ENCODE results near the gene ASB13. TPM values are rescaled to one million over a fixed set of nuclear protein-coding genes. Genes with fewer than 3 reads are reported as not detected.

The ASB13 gene
- total and polyA plus RNA-seq, 10 of the 15 experiments (the other 5 are each of a cell fraction or from before 2014, with no cell fraction given): 0.02 to 0.59 (median 0.10) TPM; not detected in 2

DNA sequence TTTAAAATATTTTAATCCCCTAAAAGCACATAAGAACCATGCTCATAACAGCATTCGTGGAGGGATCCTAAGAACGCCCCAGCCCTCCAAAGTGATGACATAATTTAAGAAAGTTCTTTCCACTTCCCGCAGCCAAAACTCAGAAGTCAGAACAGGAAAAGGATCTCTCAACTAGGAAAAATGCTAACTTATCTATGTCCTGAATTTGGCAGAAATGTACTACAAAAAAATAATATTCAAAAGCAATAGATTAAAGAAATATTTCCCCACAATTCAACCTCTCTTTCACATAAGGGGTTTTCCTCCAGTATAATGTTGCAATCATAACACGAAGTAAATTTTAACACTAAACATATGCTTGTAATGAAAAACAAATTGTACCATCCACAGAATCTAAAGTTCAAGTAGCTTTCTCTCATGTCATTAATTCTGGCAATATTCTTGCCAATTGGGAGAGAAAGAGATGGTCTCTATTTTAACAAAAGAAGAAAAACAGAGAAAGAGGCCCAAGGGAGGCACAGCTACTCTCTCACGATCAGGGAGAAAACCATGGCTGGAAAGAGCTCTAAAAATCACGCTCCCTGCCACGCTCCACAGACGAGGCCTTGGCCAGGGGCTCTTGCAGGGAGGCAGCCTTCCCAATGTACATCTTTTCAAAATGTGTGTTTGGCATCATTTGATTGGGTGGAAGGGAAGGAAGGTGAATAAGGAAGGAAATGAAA, 22.9 kb downstream of the ASB13 start:
- POLR2A ChIA-PET: no interaction called here
- Histone ChIP-seq H3K36me3 (ENCODE audit: control insufficient read depth in 2 of 2, insufficient read depth in 2 of 2, low read length in 1 of 2) (no peaks in the 10 kb centered on the region), H2AFZ (ENCODE audit: control insufficient read depth, low read depth, low read length) (no peak overlapping the region), H3K9me3 (replicated peaks; ENCODE audit: control insufficient read depth, insufficient read depth, low read length) (no peaks in the 10 kb centered on the region), H3K4me1 (ENCODE audit: control insufficient read depth, insufficient read depth, low read length) (peaks cover 10% of the 10 kb centered on the region), H3K4me3 (no peak overlapping the region), H3K9ac (ENCODE audit: control insufficient read depth, insufficient read depth, low read length) (no peak overlapping the region), H3K4me2 (ENCODE audit: control insufficient read depth, insufficient read depth) (no peak overlapping the region), H3K79me2 (ENCODE audit: control insufficient read depth, insufficient read depth, low read length) (no peaks in the 10 kb centered on the region), H3K27ac (ENCODE audit: control insufficient read depth, insufficient read depth) (no peak overlapping the region), H3K27me3 (replicated peaks in 1 of 2; ENCODE audit: control insufficient read depth in 2 of 2, insufficient read depth in 2 of 2, low read length in 1 of 2) (no peaks in the 10 kb centered on the region), H4K20me1 (ENCODE audit: control insufficient read depth, insufficient read depth) (no peaks in the 10 kb centered on the region)
- in situ Hi-C loops (cut with MboI) (no loop called here), intact Hi-C loops (cut with micrococcal nuclease; ENCODE audit: unreplicated experiment) (no loop called here)
- no peak for ATAC-seq
- no peak for FAIRE-seq
- CTCF ChIA-PET: interaction anchor here (0.7 kb wide), 2 partner anchors 14 to 20 kb away, joined by 3 to 4 read pairs; no protein-coding TSS in a partner anchor
- no peak for TF ChIP-seq ASH2L (IDR thresholded peaks at IDR 0.05; ENCODE audit: borderline replicate concordance, low read depth)
- TF ChIP-seq EED (IDR thresholded peaks at IDR 0.05; ENCODE audit: low read depth): no peak
- TF ChIP-seq RB1 (IDR thresholded peaks at IDR 0.05; ENCODE audit: borderline replicate concordance): no peak
- TF ChIP-seq ZNF207 (IDR thresholded peaks at IDR 0.05; ENCODE audit: borderline replicate concordance): no peak
- TF ChIP-seq EGR1 (IDR thresholded peaks at IDR 0.05; ENCODE audit: borderline replicate concordance in 1 of 2, low read depth in 2 of 2, low read length in 2 of 2): no peak
- TF ChIP-seq WRNIP1 (IDR thresholded peaks at IDR 0.05; ENCODE audit: borderline replicate concordance, low read depth, low read length): no peak
- TF ChIP-seq ETV6 (conservative IDR thresholded peaks at IDR 0.05 in 1 of 2, IDR thresholded peaks at IDR 0.05 in 1 of 2; ENCODE audit: borderline replicate concordance in 1 of 2, low read depth in 1 of 2): no peak
- no peak for TF ChIP-seq EZH2 (IDR thresholded peaks at IDR 0.05; ENCODE audit: borderline replicate concordance, control insufficient read depth, low read depth, low read length)
- TF ChIP-seq ATF7 (IDR thresholded peaks at IDR 0.05; ENCODE audit: low read depth): no peak
- no peak for TF ChIP-seq GABPA (IDR thresholded peaks at IDR 0.05; ENCODE audit: low read depth)
- TF ChIP-seq RAD51 (IDR thresholded peaks at IDR 0.05): no peak
- no peak for TF ChIP-seq GATAD2B (conservative IDR thresholded peaks at IDR 0.05; ENCODE audit: low read depth)
- no peak for TF ChIP-seq YBX1 (IDR thresholded peaks at IDR 0.05)
- TF ChIP-seq HDGF (IDR thresholded peaks at IDR 0.05): no peak
- TF ChIP-seq, protein P1, sequence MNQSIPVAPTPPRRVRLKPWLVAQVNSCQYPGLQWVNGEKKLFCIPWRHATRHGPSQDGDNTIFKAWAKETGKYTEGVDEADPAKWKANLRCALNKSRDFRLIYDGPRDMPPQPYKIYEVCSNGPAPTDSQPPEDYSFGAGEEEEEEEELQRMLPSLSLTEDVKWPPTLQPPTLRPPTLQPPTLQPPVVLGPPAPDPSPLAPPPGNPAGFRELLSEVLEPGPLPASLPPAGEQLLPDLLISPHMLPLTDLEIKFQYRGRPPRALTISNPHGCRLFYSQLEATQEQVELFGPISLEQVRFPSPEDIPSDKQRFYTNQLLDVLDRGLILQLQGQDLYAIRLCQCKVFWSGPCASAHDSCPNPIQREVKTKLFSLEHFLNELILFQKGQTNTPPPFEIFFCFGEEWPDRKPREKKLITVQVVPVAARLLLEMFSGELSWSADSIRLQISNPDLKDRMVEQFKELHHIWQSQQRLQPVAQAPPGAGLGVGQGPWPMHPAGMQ (IDR thresholded peaks at IDR 0.05; ENCODE audit: borderline replicate concordance): no peak
- TF ChIP-seq NR2C1 (IDR thresholded peaks at IDR 0.05): no peak
- no peak for TF ChIP-seq RUNX3 (IDR thresholded peaks at IDR 0.05; ENCODE audit: low read length)
- no peak for TF ChIP-seq JUNB (IDR thresholded peaks at IDR 0.05)
- TF ChIP-seq SREBF1 (IDR thresholded peaks at IDR 0.05; ENCODE audit: low read length): no peak
- WGBS (ENCODE audit: insufficient coverage, insufficient replicate concordance, low lambda C conversion rate, missing lambda C conversion rate): 53% methylated on average over 8 of the region's 8 CpGs
- BruUV-seq (replicated peaks): no TSS peak
- SMC1A ChIA-PET (ENCODE audit: uncharacterized antibody, unreplicated experiment): interaction anchor here (1.1 kb wide), 1 partner anchor 21 kb away, joined by 3 read pairs; no protein-coding TSS in a partner anchor
- RAD21 ChIA-PET (ENCODE audit: unreplicated experiment): no interaction called here
- no peak for DNase-seq (ENCODE audit: low read depth, low spot score)
